HCT116 (cell line): Measurements from ENCODE around the gene TRIM37. TPM values are rescaled to one million over a fixed set of nuclear protein-coding genes. Genes with fewer than 3 reads are reported as not detected.

Source experiments
- ATAC-seq: fragments of 200-7000 bp; cut with Tn5 transposase; 2 replicates; pipeline ENCODE4 v1.9.1; 2020; ENCODE audit warnings: mild to moderate bottlenecking, moderate library complexity
- BruUV-seq: library from RNA; stranded (reverse); fragments of 400-500 nt; replicated peaks from 2 replicates; lab custom pipeline; 2021; lab: Mats Ljungman, UMichigan
- CTCF ChIA-PET: fragments of 300-600 bp; sonication (Branson Sonifier 250); formaldehyde crosslinking; loops from one replicate; lab custom pipeline; 2021; ENCODE audit warnings: antibody characterized with exemption; lab: Charles Lee
- POLR2A ChIA-PET: fragments of 300-600, 350-600 bp; sonication (Branson Sonifier 250); formaldehyde crosslinking; loops from one replicate; lab custom pipeline; 2021; ENCODE audit warnings: antibody characterized with exemption; lab: Charles Lee
- RAD21 ChIA-PET, 2 experiments: fragments of 300-600 bp; sonication (Branson Sonifier 250); formaldehyde crosslinking; loops; one replicate each; lab custom pipeline; 2023; ENCODE audit warnings: low total read pairs in 2 of 2; ENCODE audit not compliant: uncharacterized antibody in 2 of 2, unreplicated experiment in 2 of 2, low non-redundant PET in 1 of 2; lab: Charles Lee
- DNase-seq: peaks from one replicate; pipeline ENCODE4 v3.0.0-alpha.2; 2010; ENCODE audit warnings: low read depth, low spot score
- H2AFZ ChIP-seq: fragments of 200-600 bp; shearing (Covaris generic), sonication (generic); 2 replicates; pipeline ENCODE4 v1.6.1; 2017; ENCODE audit warnings: low read depth, mixed run types, mixed read lengths, antibody characterized with exemption, low read length; ENCODE audit not compliant: poor library complexity, severe bottlenecking
- H3K27ac ChIP-seq: 2 replicates; pipeline ENCODE4 v1.5.1; 2012; ENCODE audit warnings: low read depth, low read length
- H3K27me3 ChIP-seq: fragments of 200-600 bp; sonication (generic); 2 replicates; pipeline ENCODE4 v1.6.1; 2016; ENCODE audit warnings: mixed run types, low read length, mixed read lengths; ENCODE audit not compliant: insufficient read depth
- H3K36me3 ChIP-seq, 2 experiments: fragments of 200-500 bp in 1 of 2; fragments of 200-600 bp in 1 of 2; sonication (Bioruptor generic) in 1 of 2; sonication (generic) in 1 of 2; 2 replicates each; pipeline versions ENCODE4 v1.5.1 to v1.6.1; 2014 to 2016; ENCODE audit warnings: low read length in 2 of 2, inconsistent platforms in 1 of 2, mixed read lengths in 1 of 2, mixed run types in 1 of 2; ENCODE audit not compliant: insufficient read depth in 2 of 2, control insufficient read depth in 1 of 2
- H3K4me1 ChIP-seq, 2 experiments: fragments of 200-600 bp in 1 of 2; sonication (generic) in 1 of 2; 2 replicates each; pipeline versions ENCODE4 v1.5.1 to v1.6.1; 2012 to 2017; ENCODE audit warnings: low read length in 2 of 2, inconsistent platforms in 1 of 2, mild to moderate bottlenecking in 1 of 2, mixed read lengths in 1 of 2, mixed run types in 1 of 2, moderate library complexity in 1 of 2; ENCODE audit not compliant: insufficient read depth in 2 of 2, control insufficient read depth in 1 of 2
- H3K4me2 ChIP-seq: fragments of 200-600 bp; sonication (generic); 2 replicates; pipeline ENCODE4 v1.6.1; 2017; ENCODE audit warnings: mixed run types, low read length, mixed read lengths
- H3K4me3 ChIP-seq, 2 experiments: fragments of 200-600 bp in 1 of 2; sonication (generic) in 1 of 2; replicated peaks in 1 of 2; 2 replicates each; pipeline ENCODE4 v1.5.1; 2011 to 2016; ENCODE audit warnings: low read length in 2 of 2, control low read depth in 1 of 2, low read depth in 1 of 2, mild to moderate bottlenecking in 1 of 2, mixed read lengths in 1 of 2, mixed run types in 1 of 2
- H3K79me2 ChIP-seq: fragments of 200-600 bp; sonication (generic); 2 replicates; pipeline ENCODE4 v1.6.1; 2017; ENCODE audit warnings: mild to moderate bottlenecking, mixed run types, low read length, moderate library complexity, mixed read lengths; ENCODE audit not compliant: insufficient read depth
- H3K9ac ChIP-seq: fragments of 200-600 bp; sonication (generic); 2 replicates; pipeline ENCODE4 v1.6.1; 2016; ENCODE audit warnings: low read length, mixed read lengths
- H3K9me2 ChIP-seq: fragments of 200-600 bp; sonication (generic), shearing (Covaris generic); 2 replicates; pipeline ENCODE4 v1.6.1; 2017; ENCODE audit warnings: mixed run types, mild to moderate bottlenecking, moderate library complexity; ENCODE audit not compliant: insufficient read depth
- H3K9me3 ChIP-seq, 2 experiments: fragments of 200-500 bp in 1 of 2; fragments of 200-600 bp in 1 of 2; sonication (Bioruptor generic) in 1 of 2; sonication (generic) in 1 of 2; 2 replicates each; pipeline ENCODE4 v1.6.1; 2014 to 2017; ENCODE audit warnings: low read length in 2 of 2, mixed read lengths in 2 of 2, inconsistent platforms in 1 of 2, low read depth in 1 of 2, mild to moderate bottlenecking in 1 of 2, mixed run types in 1 of 2, moderate library complexity in 1 of 2; ENCODE audit not compliant: control insufficient read depth in 1 of 2, insufficient read depth in 1 of 2
- H4K20me1 ChIP-seq: fragments of 200-600 bp; sonication (generic), shearing (Covaris generic); 2 replicates; pipeline ENCODE4 v1.6.1; 2017; ENCODE audit warnings: mixed run types, mild to moderate bottlenecking, moderate library complexity; ENCODE audit not compliant: insufficient read depth
- ATF3 ChIP-seq: IDR thresholded peaks from 2 replicates; pipeline ENCODE4 v1.6.1; 2012
- CTCF ChIP-seq, 3 experiments: fragments of 200-600 bp in 1 of 3; sonication (generic) in 1 of 3; IDR thresholded peaks in 2 of 3; conservative IDR thresholded peaks in 1 of 3; 2 replicates each; pipeline ENCODE4 v1.5.1; 2012 to 2017; ENCODE audit warnings: low read depth in 2 of 3, low read length in 2 of 3, antibody characterized with exemption in 1 of 3, borderline replicate concordance in 1 of 3, control low read depth in 1 of 3, mild to moderate bottlenecking in 1 of 3, mixed read lengths in 1 of 3, mixed run types in 1 of 3, moderate library complexity in 1 of 3; ENCODE audit not compliant: insufficient read depth in 1 of 3
- EZH2 ChIP-seq: fragments of 200-600 bp; sonication (generic); IDR thresholded peaks from 2 replicates; pipeline ENCODE4 v1.6.1; 2017; ENCODE audit warnings: antibody characterized with exemption, mixed run types
- REST ChIP-seq: IDR thresholded peaks from 2 replicates; pipeline ENCODE4 v1.6.1; 2012; ENCODE audit warnings: low read depth
- SP1 ChIP-seq: IDR thresholded peaks from 2 replicates; pipeline ENCODE4 v1.6.1; 2012; ENCODE audit warnings: low read depth
- ZBTB33 ChIP-seq: IDR thresholded peaks from 2 replicates; pipeline ENCODE4 v1.6.1; 2011; ENCODE audit warnings: mild to moderate bottlenecking, low read length, moderate library complexity; ENCODE audit not compliant: insufficient replicate concordance; ENCODE audit errors: extremely low read depth
- intact Hi-C: fragments of 100-400 bp; cut with micrococcal nuclease; formaldehyde crosslinking; loops from 2 replicates; pipeline ENCODE4 v1.10.0; 2022
- total RNA-seq: library from RNA; stranded (reverse); gene quantifications from one replicate; pipeline ENCODE4 v1.2.1, GENCODE V29; 2021; ENCODE audit not compliant: unreplicated experiment

The TRIM37 gene
- total RNA-seq, 1 experiment from 2014 or later = 55.7 TPM

- Histone ChIP-seq H4K20me1 (no peaks in the 10 kb centered on the region), H3K9ac (no peak overlapping the region), H3K4me2 (no peak overlapping the region), H3K79me2 (peaks cover 89% of the 10 kb centered on the region), H3K9me2 (no peaks in the 10 kb centered on the region), H3K36me3 (no peaks in the 10 kb centered on the region), H3K9me3 (no peaks in the 10 kb centered on the region), H3K27me3 (no peaks in the 10 kb centered on the region), H2AFZ (no peak overlapping the region), H3K4me1 (peaks cover 6 to 16% of the 10 kb centered on the region in 2 experiments), H3K4me3 (no peak overlapping the region), H3K27ac (no peak overlapping the region)
- intact Hi-C loops = no loop called here
- DNase-seq (no peak), ATAC-seq (no peak)
- RAD21 ChIA-PET = no interaction called here
- no peak for TF ChIP-seq ZBTB33
- TF ChIP-seq SP1 = no peak
- no peak for TF ChIP-seq ATF3
- no peak for TF ChIP-seq CTCF (IDR thresholded peaks at IDR 0.05 in 2 of 3, conservative IDR thresholded peaks at IDR 0.05 in 1 of 3; ENCODE audit: borderline replicate concordance in 1 of 3, insufficient read depth in 1 of 3, low read depth in 2 of 3, low read length in 2 of 3)
- TF ChIP-seq REST = no peak
- no peak for TF ChIP-seq EZH2
- POLR2A ChIA-PET = no interaction called here
- CTCF ChIA-PET = no interaction called here
- BruUV-seq = no TSS peak
Observed at GRCh38 chr17:59151006-59151405, 44.3 kb upstream of the TRIM37 start.
